Gastrocnemius medialis (tissue), 4 donors: Measurements from ENCODE around the gene GNAQ. TPM values are rescaled to one million over a fixed set of nuclear protein-coding genes. Genes with fewer than 3 reads are reported as not detected.

Experiments
- ATAC-seq, 2 donors: fragments of 150-250 bp; one replicate each; pipeline ENCODE4 v1.9.1; 2016
- DNase-seq, 2 donors: peaks; one replicate each; pipeline ENCODE4 v3.0.0-alpha.2; 2019
- H3K27ac ChIP-seq, 4 donors: fragments of 200-600 bp; sonication (generic); 1 replicate in 1 of 4; 2 replicates in 3 of 4; pipeline ENCODE4 v1.5.1; 2016 to 2018; ENCODE audit warnings: mild to moderate bottlenecking in 2 of 4, moderate library complexity in 1 of 4
- H3K27me3 ChIP-seq, 3 donors: fragments of 200-600 bp; sonication (generic) in 2 of 3; 1 replicate in 1 of 3; 2 replicates in 2 of 3; pipeline versions ENCODE4 v1.5.1 to v1.6.0; 2016 to 2019; ENCODE audit warnings: mild to moderate bottlenecking in 1 of 3, moderate library complexity in 1 of 3
- H3K36me3 ChIP-seq, 2 donors: fragments of 200-600 bp; sonication (generic) in 1 of 2; one replicate each; pipeline ENCODE4 v1.5.1; 2017 to 2018
- H3K4me1 ChIP-seq, 2 donors: fragments of 200-600 bp; sonication (generic) in 1 of 2; one replicate each; pipeline ENCODE4 v1.5.1; 2016 to 2017; ENCODE audit warnings: mild to moderate bottlenecking in 2 of 2
- H3K4me3 ChIP-seq, 4 donors: fragments of 200-600 bp; sonication (generic) in 3 of 4; 1 replicate in 1 of 4; 2 replicates in 3 of 4; pipeline ENCODE4 v1.5.1; 2016 to 2019; ENCODE audit warnings: mild to moderate bottlenecking in 2 of 4
- H3K9me3 ChIP-seq, 3 donors: fragments of 200-600 bp; sonication (generic) in 2 of 3; 1 replicate in 1 of 3; 2 replicates in 2 of 3; pipeline ENCODE4 v1.5.1; 2016 to 2019
- POLR2A ChIP-seq, 2 donors: fragments of 450-650 bp; IDR thresholded peaks; one replicate each; pipeline ENCODE4 v1.6.1; 2017; ENCODE audit warnings: antibody characterized with exemption in 2 of 2, mild to moderate bottlenecking in 2 of 2, moderate library complexity in 2 of 2
- in situ Hi-C, 4 donors: fragments of 200-750 bp; cut with MboI; loops; one replicate each; pipeline versions ENCODE4 v1.15.0 to v1.8.0; 2017; ENCODE audit warnings: low sequenced_read_pairs in 4 of 4
- intact Hi-C: fragments of 100-400 bp; cut with DNase I; formaldehyde crosslinking; loops from one replicate; pipeline ENCODE4 v1.15.1; 2023; ENCODE audit warnings: low total_unique reads
- total RNA-seq, 4 donors: library from RNA; depleted of rRNA; stranded (reverse); fragments of >200 nt; gene quantifications; one replicate each; pipeline versions ENCODE4 v1.1.0 to v1.2.3, GENCODE V29; 2016
- TF ChIP-seq, protein P1 (sequence below), 5 experiments: fragments of 450-650 bp in 3 of 5; fragments of 200-600 bp in 2 of 5; sonication (generic) in 2 of 5; IDR thresholded peaks in 4 of 5; conservative IDR thresholded peaks in 1 of 5; 1 replicate in 4 of 5; 2 replicates in 1 of 5; pipeline ENCODE4 v1.5.1; 2016 to 2019; ENCODE audit warnings: antibody characterized with exemption in 5 of 5, mild to moderate bottlenecking in 3 of 5, moderate library complexity in 3 of 5

GNAQ gene
- total RNA-seq, 4 donors from 2014 or later, result 11.3 to 25.9 (median 18.7) TPM

GRCh38 chr9:77938163-77938562 lies 93.4 kb downstream of the GNAQ start:
- H3K9me3 ChIP-seq, result no peaks in the 10 kb centered on the region
- peaks cover 5 to 9% of the 10 kb centered on the region in 2 donors for H3K4me1 ChIP-seq
- TF ChIP-seq, protein P1, sequence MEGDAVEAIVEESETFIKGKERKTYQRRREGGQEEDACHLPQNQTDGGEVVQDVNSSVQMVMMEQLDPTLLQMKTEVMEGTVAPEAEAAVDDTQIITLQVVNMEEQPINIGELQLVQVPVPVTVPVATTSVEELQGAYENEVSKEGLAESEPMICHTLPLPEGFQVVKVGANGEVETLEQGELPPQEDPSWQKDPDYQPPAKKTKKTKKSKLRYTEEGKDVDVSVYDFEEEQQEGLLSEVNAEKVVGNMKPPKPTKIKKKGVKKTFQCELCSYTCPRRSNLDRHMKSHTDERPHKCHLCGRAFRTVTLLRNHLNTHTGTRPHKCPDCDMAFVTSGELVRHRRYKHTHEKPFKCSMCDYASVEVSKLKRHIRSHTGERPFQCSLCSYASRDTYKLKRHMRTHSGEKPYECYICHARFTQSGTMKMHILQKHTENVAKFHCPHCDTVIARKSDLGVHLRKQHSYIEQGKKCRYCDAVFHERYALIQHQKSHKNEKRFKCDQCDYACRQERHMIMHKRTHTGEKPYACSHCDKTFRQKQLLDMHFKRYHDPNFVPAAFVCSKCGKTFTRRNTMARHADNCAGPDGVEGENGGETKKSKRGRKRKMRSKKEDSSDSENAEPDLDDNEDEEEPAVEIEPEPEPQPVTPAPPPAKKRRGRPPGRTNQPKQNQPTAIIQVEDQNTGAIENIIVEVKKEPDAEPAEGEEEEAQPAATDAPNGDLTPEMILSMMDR (IDR thresholded peaks at IDR 0.05 in 4 of 5, conservative IDR thresholded peaks at IDR 0.05 in 1 of 5), result no peak
- TF ChIP-seq POLR2A (IDR thresholded peaks at IDR 0.05), result no peak
- no peaks in the 10 kb centered on the region for H3K27me3 ChIP-seq
- in situ Hi-C loops (no loop called here), intact Hi-C loops (no loop called here)
- DNase-seq, result no peak
- H3K4me3 ChIP-seq, result no peak overlapping the region
- no peaks in the 10 kb centered on the region for H3K36me3 ChIP-seq
- H3K27ac ChIP-seq, result no peak overlapping the region
- ATAC-seq, result no peak

DNA sequence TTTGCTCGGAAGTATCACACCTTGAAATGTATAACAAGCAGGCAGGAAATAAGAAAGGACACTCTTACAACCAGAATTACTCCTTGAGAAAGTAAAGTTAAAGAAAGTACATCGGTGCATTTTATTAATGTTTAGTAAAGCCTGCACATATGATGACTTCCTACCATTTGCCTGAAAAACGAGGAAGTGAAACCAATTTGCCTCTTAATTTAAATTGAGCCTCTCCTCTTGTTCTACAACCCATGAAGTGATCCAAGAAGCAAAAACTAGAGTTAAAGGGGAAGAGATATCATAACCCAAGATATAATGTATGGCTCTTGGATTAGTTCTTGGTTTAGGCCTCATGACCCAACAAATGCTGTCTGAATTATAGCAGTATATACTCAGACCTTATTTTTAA lies 95.6 kb downstream of the GNAQ start:
- intact Hi-C loops (no loop called here), in situ Hi-C loops (no loop called here)
- H3K36me3 ChIP-seq, result no peaks in the 10 kb centered on the region
- no peaks in the 10 kb centered on the region for H3K9me3 ChIP-seq
- no peaks in the 10 kb centered on the region for H3K27me3 ChIP-seq
- TF ChIP-seq, protein P1 (IDR thresholded peaks at IDR 0.05 in 4 of 5, conservative IDR thresholded peaks at IDR 0.05 in 1 of 5), result no peak
- no peak for TF ChIP-seq POLR2A (IDR thresholded peaks at IDR 0.05)
- ATAC-seq (no peak), DNase-seq (no peak)
- H3K4me1 ChIP-seq, result no peaks in the 10 kb centered on the region
- H3K4me3 ChIP-seq, result no peak overlapping the region
- no peak overlapping the region for H3K27ac ChIP-seq

- Histone ChIP-seq H3K36me3 (no peaks in the 10 kb centered on the region), H3K27ac (no peak overlapping the region), H3K4me3 (no peak overlapping the region), H3K4me1 (no peaks in the 10 kb centered on the region), H3K9me3 (no peaks in the 10 kb centered on the region), H3K27me3 (no peaks in the 10 kb centered on the region)
- in situ Hi-C loops, result no loop called here
- no peak for ATAC-seq
- DNase-seq, result no peak
- intact Hi-C loops, result no loop called here
- TF ChIP-seq, protein P1 (IDR thresholded peaks at IDR 0.05 in 4 of 5, conservative IDR thresholded peaks at IDR 0.05 in 1 of 5), result no peak
- no peak for TF ChIP-seq POLR2A (IDR thresholded peaks at IDR 0.05)
Measured at GRCh38 chr9:77935211-77935610, 96.4 kb downstream of the GNAQ start.

DNA sequence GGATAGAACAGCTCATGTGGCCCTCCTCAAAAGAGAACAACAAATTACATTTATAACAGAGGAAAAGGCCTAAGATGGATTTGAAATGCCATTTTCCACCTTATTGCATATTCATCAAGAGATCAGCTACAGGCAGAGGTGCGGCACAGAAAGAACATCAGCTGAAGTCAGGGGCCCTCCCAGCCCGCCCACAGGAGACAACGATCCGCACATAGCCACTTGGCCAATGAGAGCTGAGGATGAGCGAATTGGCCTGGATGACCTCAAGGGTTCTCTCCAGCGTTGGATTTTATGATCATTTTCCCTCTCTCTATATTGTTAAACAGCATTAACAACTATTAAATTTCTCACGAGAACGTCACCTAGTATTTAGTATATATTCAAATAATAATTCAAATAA lies 97.6 kb downstream of the GNAQ start:
- no peak overlapping the region for H3K27ac ChIP-seq
- H3K27me3 ChIP-seq, result no peaks in the 10 kb centered on the region
- H3K4me1 ChIP-seq, result no peaks in the 10 kb centered on the region
- H3K36me3 ChIP-seq, result no peaks in the 10 kb centered on the region
- H3K9me3 ChIP-seq, result no peaks in the 10 kb centered on the region
- TF ChIP-seq POLR2A (IDR thresholded peaks at IDR 0.05), result no peak
- TF ChIP-seq, protein P1 (IDR thresholded peaks at IDR 0.05 in 4 of 5, conservative IDR thresholded peaks at IDR 0.05 in 1 of 5), result no peak
- in situ Hi-C loops, result no loop called here
- ATAC-seq, result no peak
- DNase-seq, result no peak
- H3K4me3 ChIP-seq, result no peak overlapping the region
- intact Hi-C loops, result no loop called here

DNA sequence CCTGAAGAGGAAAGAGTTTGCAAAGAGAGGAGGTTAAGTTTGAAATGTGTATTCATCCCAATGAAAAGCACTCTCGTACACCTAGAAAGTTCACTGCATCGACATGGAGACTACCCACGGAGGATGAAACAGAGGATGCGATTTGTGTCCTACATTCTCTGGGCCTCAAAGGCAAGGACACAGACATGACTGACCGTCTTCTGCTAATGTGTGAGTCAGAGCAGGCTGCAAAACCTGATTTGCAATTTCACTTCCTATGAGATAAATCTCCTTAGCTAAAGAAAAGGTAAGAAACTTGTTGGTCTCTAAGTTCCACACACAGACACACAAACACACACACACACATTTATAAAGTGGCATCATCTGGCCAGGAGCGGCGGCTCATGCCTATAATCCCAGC lies 98.6 kb downstream of the GNAQ start:
- no peaks in the 10 kb centered on the region for H3K4me1 ChIP-seq
- no peak for DNase-seq
- TF ChIP-seq POLR2A (IDR thresholded peaks at IDR 0.05), result no peak
- TF ChIP-seq, protein P1 (IDR thresholded peaks at IDR 0.05 in 4 of 5, conservative IDR thresholded peaks at IDR 0.05 in 1 of 5), result no peak
- H3K27me3 ChIP-seq, result no peaks in the 10 kb centered on the region
- H3K4me3 ChIP-seq, result no peak overlapping the region
- no peaks in the 10 kb centered on the region for H3K9me3 ChIP-seq
- no peaks in the 10 kb centered on the region for H3K36me3 ChIP-seq
- in situ Hi-C loops (no loop called here), intact Hi-C loops (no loop called here)
- no peak overlapping the region for H3K27ac ChIP-seq
- no peak for ATAC-seq
